ENCODE data around the gene TMCC1.

DNA sequence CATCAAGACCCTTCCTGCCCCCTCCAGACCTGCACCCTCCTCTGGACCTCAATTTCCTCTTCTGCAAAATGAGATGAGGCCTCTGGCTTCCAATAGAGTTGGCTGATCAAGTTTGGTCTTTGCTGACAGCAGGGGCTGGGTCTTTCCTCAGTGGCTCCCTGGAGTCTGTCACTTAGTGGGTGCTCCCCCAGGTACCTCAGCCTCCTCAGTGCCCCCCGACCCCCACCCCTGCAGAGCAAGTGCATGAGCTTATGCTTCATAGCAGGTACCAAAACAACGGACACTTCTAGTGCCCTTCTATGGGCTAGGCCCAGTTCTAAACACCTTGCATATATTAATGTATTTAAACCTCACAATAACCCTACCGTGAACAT lies 280.2 kb downstream of the TMCC1 start:
- TF ChIP-seq EP300 (IDR thresholded peaks at IDR 0.05; ENCODE audit: low read depth): no peak
- TF ChIP-seq, protein P1, sequence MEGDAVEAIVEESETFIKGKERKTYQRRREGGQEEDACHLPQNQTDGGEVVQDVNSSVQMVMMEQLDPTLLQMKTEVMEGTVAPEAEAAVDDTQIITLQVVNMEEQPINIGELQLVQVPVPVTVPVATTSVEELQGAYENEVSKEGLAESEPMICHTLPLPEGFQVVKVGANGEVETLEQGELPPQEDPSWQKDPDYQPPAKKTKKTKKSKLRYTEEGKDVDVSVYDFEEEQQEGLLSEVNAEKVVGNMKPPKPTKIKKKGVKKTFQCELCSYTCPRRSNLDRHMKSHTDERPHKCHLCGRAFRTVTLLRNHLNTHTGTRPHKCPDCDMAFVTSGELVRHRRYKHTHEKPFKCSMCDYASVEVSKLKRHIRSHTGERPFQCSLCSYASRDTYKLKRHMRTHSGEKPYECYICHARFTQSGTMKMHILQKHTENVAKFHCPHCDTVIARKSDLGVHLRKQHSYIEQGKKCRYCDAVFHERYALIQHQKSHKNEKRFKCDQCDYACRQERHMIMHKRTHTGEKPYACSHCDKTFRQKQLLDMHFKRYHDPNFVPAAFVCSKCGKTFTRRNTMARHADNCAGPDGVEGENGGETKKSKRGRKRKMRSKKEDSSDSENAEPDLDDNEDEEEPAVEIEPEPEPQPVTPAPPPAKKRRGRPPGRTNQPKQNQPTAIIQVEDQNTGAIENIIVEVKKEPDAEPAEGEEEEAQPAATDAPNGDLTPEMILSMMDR (IDR thresholded peaks at IDR 0.05): no peak

Measured in transverse colon (tissue), 3 donors.